GM12892 (cell line): ENCODE results near the gene TOM1L2.

Source experiments
- DNase-seq: peaks from one replicate; pipeline ENCODE4 v3.0.0; 2011; ENCODE audit not compliant: insufficient read length
- FAIRE-seq: peaks from 2 replicates; lab custom pipeline; 2011; peaks lifted over from hg19 to GRCh38; lab: Jason Lieb, UNC
- POLR2A ChIP-seq: IDR thresholded peaks from 2 replicates; pipeline ENCODE4 v1.6.1; 2011; ENCODE audit warnings: low read depth, low read length, control low read depth
- POLR2AphosphoS5 ChIP-seq: IDR thresholded peaks from 2 replicates; pipeline ENCODE4 v1.6.1; 2011; ENCODE audit warnings: low read depth, low read length, control low read depth
- TAF1 ChIP-seq: IDR thresholded peaks from 2 replicates; pipeline ENCODE4 v1.6.1; 2011; ENCODE audit warnings: low read depth, mild to moderate bottlenecking, control low read depth, low read length, borderline replicate concordance

TOM1L2 gene

DNA sequence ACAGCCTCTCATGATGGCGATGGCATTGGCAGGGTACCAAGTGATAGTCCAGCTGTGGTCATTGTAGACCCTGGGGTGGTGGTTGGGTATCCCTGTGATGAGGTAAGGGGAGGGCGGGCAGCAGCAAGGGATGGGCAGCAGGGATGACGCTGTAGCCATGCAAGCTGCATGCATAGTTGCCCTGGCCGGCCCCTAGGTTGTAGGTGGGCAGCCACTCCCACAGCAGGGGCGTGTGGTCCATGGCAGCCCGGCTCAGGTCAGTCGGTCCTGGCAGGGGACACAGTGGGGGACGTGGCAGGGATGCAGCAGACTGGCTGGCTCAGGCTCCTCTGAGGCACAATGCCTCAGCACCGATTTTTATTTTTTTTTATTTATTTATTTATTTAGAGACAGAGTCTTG lies 9.1 kb upstream of the TOM1L2 start:
- DNase-seq (no peak), FAIRE-seq (no peak)
- TF ChIP-seq POLR2AphosphoS5 (no peak), TAF1 (no peak), POLR2A (no peak)

GRCh38 chr17:17979778-17980177 lies 7.6 kb upstream of the TOM1L2 start:
- FAIRE-seq, result no peak
- no peak for TF ChIP-seq POLR2A
- no peak for TF ChIP-seq TAF1
- no peak for TF ChIP-seq POLR2AphosphoS5
- no peak for DNase-seq

GRCh38 chr17:17978481-17979424 lies 6.6 kb upstream of the TOM1L2 start:
- FAIRE-seq (no peak), DNase-seq (no peak)
- TF ChIP-seq POLR2A (no peak), POLR2AphosphoS5 (no peak), TAF1 (no peak)

- DNase-seq (no peak), FAIRE-seq (no peak)
- TF ChIP-seq POLR2A (no peak), POLR2AphosphoS5 (no peak), TAF1 (no peak)
Measured at GRCh38 chr17:17976931-17977570, 4.9 kb upstream of the TOM1L2 start.

- DNase-seq (no peak), FAIRE-seq (no peak)
- TF ChIP-seq TAF1, result no peak
- TF ChIP-seq POLR2A, result no peak
- no peak for TF ChIP-seq POLR2AphosphoS5
Measured at GRCh38 chr17:17975436-17975835, 3.2 kb upstream of the TOM1L2 start.

- TF ChIP-seq POLR2A (no peak), POLR2AphosphoS5 (no peak), TAF1 (no peak)
- no peak for FAIRE-seq
- no peak for DNase-seq
Measured at GRCh38 chr17:17972952-17973254, 703 bp upstream of the TOM1L2 start.

DNA sequence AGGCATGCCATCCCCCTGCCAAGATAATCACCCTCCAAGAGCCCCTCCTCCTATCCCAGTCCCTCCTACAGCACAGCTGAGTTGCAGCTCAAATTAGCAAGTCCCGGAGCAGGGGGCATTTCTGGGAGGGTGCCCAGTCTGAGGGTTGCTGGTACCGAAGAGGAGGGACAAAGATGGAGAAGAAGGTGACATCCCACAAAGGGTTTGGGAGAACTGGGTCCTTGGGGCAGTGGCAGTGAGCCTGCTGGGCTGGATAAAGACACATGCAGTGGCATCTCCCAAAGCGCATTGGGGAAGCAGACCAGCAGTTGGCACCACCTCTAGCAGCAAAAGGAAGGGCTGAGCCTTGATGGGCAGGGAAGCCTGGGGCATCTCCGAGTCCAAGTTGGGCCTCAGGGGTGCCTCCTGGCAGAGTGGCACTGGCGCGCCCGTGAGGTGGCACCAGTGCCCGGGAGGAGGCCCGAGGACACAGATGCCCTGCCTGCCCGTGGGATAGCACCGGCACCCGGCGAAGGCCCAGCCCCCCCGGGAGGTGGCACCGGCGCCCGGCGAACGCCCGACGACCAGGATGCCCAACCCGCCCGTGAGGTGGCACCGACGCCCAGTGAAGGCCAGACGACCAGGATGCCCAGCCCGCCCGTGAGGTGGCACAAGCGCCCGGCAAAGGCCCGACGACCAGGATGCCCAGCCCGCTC lies 622 bp downstream of the TOM1L2 start:
- TF ChIP-seq POLR2AphosphoS5, result no peak
- TF ChIP-seq POLR2A, result no peak
- no peak for TF ChIP-seq TAF1
- FAIRE-seq, result no peak
- DNase-seq, result no peak

- no peak for FAIRE-seq
- DNase-seq, result no peak
- no peak for TF ChIP-seq POLR2AphosphoS5
- no peak for TF ChIP-seq TAF1
- no peak for TF ChIP-seq POLR2A
Measured at GRCh38 chr17:17970699-17971430, 1.3 kb downstream of the TOM1L2 start.

- FAIRE-seq (peak; percentile 77), DNase-seq (no peak)
- TF ChIP-seq TAF1 (no peak), POLR2A (no peak), POLR2AphosphoS5 (no peak)
Measured at GRCh38 chr17:17966399-17966798, 5.8 kb downstream of the TOM1L2 start.

- FAIRE-seq, result no peak
- TF ChIP-seq TAF1 (no peak), POLR2AphosphoS5 (no peak), POLR2A (no peak)
- DNase-seq, result no peak
Measured at GRCh38 chr17:17965152-17965721, 7.0 kb downstream of the TOM1L2 start.
